GM12892 (cell line): ENCODE data around the gene EMILIN2.

Experiments used
- POLR2A ChIP-seq: IDR thresholded peaks from 2 replicates; pipeline ENCODE4 v1.6.1; 2011; ENCODE audit warnings: low read depth, low read length, control low read depth
- POLR2AphosphoS5 ChIP-seq: IDR thresholded peaks from 2 replicates; pipeline ENCODE4 v1.6.1; 2011; ENCODE audit warnings: low read depth, low read length, control low read depth
- TAF1 ChIP-seq: IDR thresholded peaks from 2 replicates; pipeline ENCODE4 v1.6.1; 2011; ENCODE audit warnings: low read depth, mild to moderate bottlenecking, control low read depth, low read length, borderline replicate concordance

DNA sequence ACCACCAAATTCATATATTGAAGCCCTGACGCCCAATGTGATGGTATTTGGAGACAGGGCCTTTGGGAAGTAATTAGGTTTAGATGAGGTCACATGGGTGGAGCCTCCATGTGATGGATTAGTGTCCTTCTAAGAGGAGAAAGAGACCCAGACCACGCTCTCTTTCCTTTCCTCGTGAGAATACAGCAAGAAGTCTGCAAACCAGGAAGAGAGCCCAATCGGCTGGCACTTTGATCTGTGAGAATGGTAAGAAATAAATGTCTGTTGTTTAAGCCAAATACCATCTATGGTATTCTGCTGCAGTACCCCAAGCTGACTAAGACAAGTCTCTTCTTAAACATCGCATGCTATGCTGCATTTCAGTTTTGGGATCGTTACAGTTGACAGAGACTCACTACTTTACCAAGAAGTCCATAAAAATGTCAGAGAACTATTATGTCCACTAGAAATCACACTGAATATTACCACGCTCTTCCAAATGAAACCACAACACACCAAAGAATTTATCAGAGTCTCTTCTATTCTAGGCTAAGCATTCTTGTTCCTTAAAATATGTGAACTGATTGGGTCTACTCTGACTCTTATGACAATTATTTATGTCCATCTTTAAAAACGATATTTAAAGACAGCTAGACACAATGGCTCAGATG, 117.7 kb downstream of the EMILIN2 start:
- TF ChIP-seq POLR2A, result no peak
- no peak for TF ChIP-seq TAF1
- TF ChIP-seq POLR2AphosphoS5, result no peak
